IMR-90 (cell line): ENCODE results near the gene GAS6. TPM values are rescaled to one million over a fixed set of nuclear protein-coding genes. Genes with fewer than 3 reads are reported as not detected.

Experiments
- ATAC-seq: fragments of 200-7000 bp; cut with Tn5 transposase; 2 replicates; pipeline ENCODE4 v1.9.1; 2020; ENCODE audit warnings: low read depth, mild to moderate bottlenecking, moderate library complexity
- BruUV-seq: library from RNA; stranded (reverse); fragments of 400-500 nt; replicated peaks from 2 replicates; lab custom pipeline; 2021; lab: Mats Ljungman, UMichigan
- CTCF ChIA-PET: fragments of 300-600 bp; formaldehyde crosslinking; extraction: SDS; loops from one replicate; lab custom pipeline; 2021; ENCODE audit warnings: antibody characterized with exemption; lab: Yijun Ruan, JAX
- POLR2A ChIA-PET: fragments of 300-600 bp; sonication (Branson Sonifier 250); formaldehyde crosslinking; loops from one replicate; lab custom pipeline; 2022; ENCODE audit warnings: antibody characterized with exemption; ENCODE audit not compliant: unreplicated experiment; lab: Charles Lee
- DNase-seq: peaks from one replicate; pipeline ENCODE4 v3.0.0; 2013
- H2AFZ ChIP-seq: replicated peaks from 2 replicates; pipeline ENCODE3; 2013; ENCODE audit warnings: low read length, mild to moderate bottlenecking; ENCODE audit not compliant: poor library complexity
- H2AK5ac ChIP-seq: 2 replicates; pipeline ENCODE4 v1.6.1; 2013; ENCODE audit warnings: low read depth, low read length, inconsistent platforms
- H2AK9ac ChIP-seq: replicated peaks from 2 replicates; pipeline ENCODE3; 2013; ENCODE audit warnings: mild to moderate bottlenecking, low read depth, low read length, moderate library complexity; ENCODE audit not compliant: poor library complexity
- H2BK120ac ChIP-seq: 2 replicates; pipeline ENCODE4 v1.6.1; 2013; ENCODE audit warnings: low read depth, low read length, inconsistent platforms
- H2BK15ac ChIP-seq: 3 replicates; pipeline ENCODE4 v1.6.1; 2013; ENCODE audit warnings: low read depth, low read length, inconsistent platforms
- H2BK20ac ChIP-seq: 2 replicates; pipeline ENCODE4 v1.6.1; 2013; ENCODE audit warnings: low read depth, mild to moderate bottlenecking, inconsistent platforms, low read length, moderate library complexity
- H2BK5ac ChIP-seq: 2 replicates; pipeline ENCODE4 v1.6.1; 2013; ENCODE audit warnings: mild to moderate bottlenecking, low read depth, low read length, inconsistent platforms; ENCODE audit not compliant: poor library complexity, severe bottlenecking
- H3K14ac ChIP-seq: replicated peaks from 2 replicates; pipeline ENCODE4 v1.6.1; 2013; ENCODE audit warnings: low read depth, low read length, inconsistent platforms
- H3K18ac ChIP-seq: 2 replicates; pipeline ENCODE4 v1.6.1; 2013; ENCODE audit warnings: low read depth, low read length, control low read depth
- H3K23ac ChIP-seq: 2 replicates; pipeline ENCODE4 v1.6.1; 2013; ENCODE audit warnings: low read depth, low read length, inconsistent platforms
- H3K27ac ChIP-seq: 2 replicates; pipeline ENCODE4 v1.5.1; 2013; ENCODE audit warnings: mild to moderate bottlenecking, control low read depth, low read length; ENCODE audit not compliant: insufficient read depth
- H3K27me3 ChIP-seq: 2 replicates; pipeline ENCODE4 v1.6.1; 2013; ENCODE audit warnings: low read length; ENCODE audit not compliant: control insufficient read depth, insufficient read depth
- H3K36me3 ChIP-seq: 2 replicates; pipeline ENCODE4 v1.6.1; 2013; ENCODE audit warnings: low read length, mixed read lengths; ENCODE audit not compliant: control insufficient read depth, insufficient read depth
- H3K4ac ChIP-seq: 2 replicates; pipeline ENCODE4 v1.6.1; 2013; ENCODE audit warnings: low read depth, low read length, inconsistent platforms
- H3K4me1 ChIP-seq: 2 replicates; pipeline ENCODE4 v1.6.1; 2013; ENCODE audit warnings: low read length, mixed read lengths; ENCODE audit not compliant: control insufficient read depth, insufficient read depth
- H3K4me2 ChIP-seq: 2 replicates; pipeline ENCODE4 v1.6.1; 2013; ENCODE audit warnings: low read depth, mild to moderate bottlenecking, control low read depth, low read length, moderate library complexity
- H3K4me3 ChIP-seq: 2 replicates; pipeline ENCODE4 v1.5.1; 2013; ENCODE audit warnings: low read depth, mild to moderate bottlenecking, control low read depth, low read length, moderate library complexity; ENCODE audit not compliant: insufficient read depth
- H3K56ac ChIP-seq: 2 replicates; pipeline ENCODE4 v1.6.1; 2013; ENCODE audit warnings: low read length, inconsistent platforms; ENCODE audit not compliant: insufficient read depth; ENCODE audit errors: extremely low read depth
- H3K79me1 ChIP-seq, 2 experiments: 2 replicates each; pipeline ENCODE4 v1.6.1; 2013; ENCODE audit warnings: low read length in 2 of 2, inconsistent platforms in 1 of 2, low read depth in 1 of 2
- H3K9ac ChIP-seq: 2 replicates; pipeline ENCODE4 v1.6.1; 2013; ENCODE audit warnings: low read depth, low read length, control low read depth
- H3K9me1 ChIP-seq: 2 replicates; pipeline ENCODE4 v1.6.1; 2013; ENCODE audit warnings: low read length, inconsistent platforms; ENCODE audit not compliant: insufficient read depth
- H3K9me3 ChIP-seq: 2 replicates; pipeline ENCODE4 v1.6.1; 2013; ENCODE audit warnings: low read length; ENCODE audit not compliant: control insufficient read depth, insufficient read depth
- H4K20me1 ChIP-seq: 2 replicates; pipeline ENCODE4 v1.6.1; 2013; ENCODE audit warnings: low read length, inconsistent platforms; ENCODE audit not compliant: insufficient read depth
- H4K5ac ChIP-seq: 2 replicates; pipeline ENCODE4 v1.6.1; 2013; ENCODE audit warnings: mild to moderate bottlenecking, low read depth, low read length, control low read depth
- H4K8ac ChIP-seq, 2 experiments: 2 replicates each; pipeline ENCODE4 v1.6.1; 2013; ENCODE audit warnings: low read depth in 2 of 2, low read length in 2 of 2, control low read depth in 1 of 2, inconsistent platforms in 1 of 2
- H4K91ac ChIP-seq: 2 replicates; pipeline ENCODE4 v1.6.1; 2013; ENCODE audit warnings: low read depth, low read length, inconsistent platforms; ENCODE audit not compliant: insufficient read depth
- CHD1 ChIP-seq: IDR thresholded peaks from 2 replicates; pipeline ENCODE4 v1.6.1; 2012; ENCODE audit warnings: low read depth, low read length, improper control_type of control experiment
- FOS ChIP-seq: fragments of 150-350 bp; IDR thresholded peaks from 2 replicates; pipeline ENCODE4 v1.6.1; 2016; ENCODE audit warnings: low read depth, low read length
- POLR2A ChIP-seq: IDR thresholded peaks from 2 replicates; pipeline ENCODE4 v1.6.1; 2012; ENCODE audit warnings: mild to moderate bottlenecking, low read depth, low read length
- RAD21 ChIP-seq: IDR thresholded peaks from 2 replicates; pipeline ENCODE4 v1.6.1; 2012; ENCODE audit warnings: low read length, improper control_type of control experiment
- RCOR1 ChIP-seq: IDR thresholded peaks from 2 replicates; pipeline ENCODE4 v1.6.1; 2012; ENCODE audit warnings: mild to moderate bottlenecking, low read length, improper control_type of control experiment; ENCODE audit not compliant: insufficient replicate concordance
- RFX5 ChIP-seq: IDR thresholded peaks from 2 replicates; pipeline ENCODE4 v1.8.0; 2012; ENCODE audit warnings: low read depth, mild to moderate bottlenecking, low read length, moderate library complexity
- SMC3 ChIP-seq: fragments of 150-350 bp; IDR thresholded peaks from 2 replicates; pipeline ENCODE4 v1.6.1; 2016; ENCODE audit warnings: low read depth, mild to moderate bottlenecking, antibody characterized with exemption, low read length, moderate library complexity
- WGBS, 2 experiments: methylation state at CpG; one replicate each; pipeline versions ENCODE4 v1.1.5 to v1.1.7; 2013; ENCODE audit warnings: missing lambda C conversion rate in 2 of 2; ENCODE audit not compliant: insufficient read length in 1 of 2; ENCODE audit errors: extremely low coverage in 2 of 2; 5-methylcytosine and 5-hydroxymethylcytosine counted together
- dilution Hi-C: fragments of 300-500 bp; cut with HindIII; formaldehyde crosslinking; loops from one replicate; pipeline ENCODE4 v1.14.3; 2018; ENCODE audit warnings: low sequenced_read_pairs; ENCODE audit not compliant: unreplicated experiment
- in situ Hi-C: fragments of 300-500 bp; cut with MboI; formaldehyde crosslinking; loops from 3 replicates; pipeline ENCODE4 v1.14.3; 2019; ENCODE audit warnings: low sequenced_read_pairs, inconsistent platforms, mixed read lengths
- intact Hi-C: fragments of 100-400 bp; cut with micrococcal nuclease; formaldehyde crosslinking; loops from 2 replicates; pipeline ENCODE4 v1.10.0; 2022
- polyA plus RNA-seq, 3 experiments: library from polyadenylated mRNA; depleted of rRNA; stranded (reverse); fragments of >200 nt; gene quantifications; 2 replicates each; pipeline ENCODE4 v1.2.3, GENCODE V29; 2012; ENCODE audit warnings: low replicate concordance in 1 of 3
- total RNA-seq: library from RNA; depleted of rRNA; stranded (reverse); fragments of >200 nt; gene quantifications from 2 replicates; pipeline ENCODE4 v1.2.3, GENCODE V29; 2012

The GAS6 gene
- total and polyA plus RNA-seq, 2 of the 4 experiments (the other 2 are of a cell fraction): 220 to 823 TPM

DNA sequence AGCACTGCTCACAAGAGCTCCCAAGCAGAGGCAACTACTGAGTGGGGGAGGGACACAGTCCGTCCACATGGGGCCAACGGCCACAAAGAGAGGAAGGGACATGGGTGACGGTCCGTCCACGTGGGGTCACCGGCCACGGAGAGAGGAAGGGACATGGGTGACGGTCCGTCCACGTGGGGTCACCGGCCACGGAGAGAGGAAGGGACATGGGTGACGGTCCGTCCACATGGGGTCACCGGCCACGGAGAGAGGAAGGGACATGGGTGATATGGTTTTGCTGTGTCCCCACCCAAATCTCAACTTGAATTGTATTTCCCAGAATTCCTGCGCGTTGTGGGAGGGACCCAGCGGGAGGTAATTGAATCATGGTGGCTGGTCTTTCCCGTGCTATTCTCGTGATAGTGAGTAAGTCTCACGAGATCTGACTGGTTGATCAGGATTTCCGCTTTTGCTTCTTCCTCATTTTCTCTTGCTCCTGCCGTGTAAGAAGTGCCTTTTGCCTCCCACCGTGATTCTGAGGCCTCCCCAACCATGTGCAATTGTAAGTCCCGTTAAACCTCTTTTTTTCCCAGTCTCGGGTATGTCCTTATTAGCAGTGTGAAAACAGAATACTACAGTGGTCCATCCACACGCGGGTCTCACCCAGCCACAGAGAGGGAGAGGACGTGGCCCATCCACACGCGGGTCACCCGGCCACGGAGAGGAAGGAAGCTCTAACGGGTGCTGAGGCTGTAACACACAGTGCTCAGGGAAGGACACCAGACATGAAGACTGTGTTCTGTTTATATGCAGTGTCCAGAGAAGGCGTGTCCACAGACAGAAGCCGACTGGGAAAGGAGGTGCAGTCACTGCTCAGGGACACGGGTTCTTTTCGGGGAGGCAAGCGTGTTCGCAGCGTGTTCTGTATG is 48.5 kb downstream of the GAS6 start (continued):
- TF ChIP-seq POLR2A: no peak
- no peak for TF ChIP-seq CHD1
- TF ChIP-seq RAD21: no peak

GRCh38 chr13:113814435-113814821 is 49.4 kb downstream of the GAS6 start:
- Histone ChIP-seq H3K9ac (no peak overlapping the region; the same call in 1 of the 2 replicates), H3K4ac (peak overlapping the region; percentile 1; the same call in 1 of the 2 replicates), H2BK120ac (no peak overlapping the region), H3K36me3 (peaks cover 2% of the 10 kb centered on the region), H2AFZ (no peak overlapping the region), H4K20me1 (peaks cover 24% of the 10 kb centered on the region), H3K4me1 (peaks cover 13% of the 10 kb centered on the region), H2AK9ac (no peak overlapping the region), H3K27ac (no peak overlapping the region), H3K23ac (peak overlapping the region; percentile 88; the same call in 1 of the 2 replicates), H2BK15ac (no peak overlapping the region), H3K4me3 (no peak overlapping the region), H3K56ac (no peak overlapping the region), H3K9me3 (peaks cover 5% of the 10 kb centered on the region), H3K27me3 (no peaks in the 10 kb centered on the region), H4K91ac (no peak overlapping the region), H3K79me1 (peaks cover 0 to 40% of the 10 kb centered on the region in 2 experiments; a peak in 3 of 4 replicates), H2AK5ac (peak overlapping the region; percentile 13; the same call in 1 of the 2 replicates), H2BK20ac (no peak overlapping the region), H3K18ac (no peak overlapping the region), H4K5ac (no peak overlapping the region), H3K14ac (no peak overlapping the region), H3K4me2 (no peak overlapping the region), H4K8ac (no peak overlapping the region), H2BK5ac (no peak overlapping the region), H3K9me1 (peaks cover 8% of the 10 kb centered on the region)
- in situ Hi-C loops: no loop called here
- ChIA-PET CTCF (interaction anchor here (0.9 kb wide), 1 partner anchor 12 kb away, joined by 4 read pairs; no protein-coding TSS in a partner anchor), POLR2A (no interaction called here)
- ATAC-seq: 0 out of 2 replicates have a peak, but pooled peaks have one; percentile 2
- WGBS, 2 experiments: 83% methylated on average over 4 of the region's 11 CpGs; no CpG with 5 or more reads in 1 of the 2 experiments
- TF ChIP-seq RCOR1 (peak; percentile 52), RFX5 (no peak), POLR2A (no peak), SMC3 (no peak), FOS (no peak)
- DNase-seq: peak; percentile 34
- intact Hi-C loops: loop anchor here (10.0 kb wide), 1 partner anchor 210 kb away; no protein-coding TSS in a partner anchor
- no TSS peak for BruUV-seq
- dilution Hi-C loops: no loop called here
